HepG2 (cell line): ENCODE results near the gene CCDC192.
"Not testable (repeated sequence)": the region's sequence is repeated elsewhere in the genome, so short reads cannot be mapped to it uniquely, and the experiment has no call there.

ENCODE experiments used
- CHCHD3 ChIP-seq: sonication (generic); formaldehyde crosslinking; IDR thresholded peaks from 2 replicates; pipeline ENCODE4 v1.8.0; 2022; ENCODE audit warnings: mild to moderate bottlenecking, missing genetic modification reagents, moderate library complexity
- EZH2 ChIP-seq: conservative IDR thresholded peaks from 2 replicates; pipeline ENCODE4 v1.6.1; 2012; ENCODE audit warnings: mild to moderate bottlenecking, low read depth, low read length, moderate library complexity
- HMGA1 ChIP-seq: sonication (generic); formaldehyde crosslinking; conservative IDR thresholded peaks from 2 replicates; pipeline ENCODE4 v1.4.0; 2020; ENCODE audit warnings: missing genetic modification reagents
- NBN ChIP-seq: fragments of 450-650 bp; conservative IDR thresholded peaks from 2 replicates; pipeline ENCODE4 v1.6.1; 2017
- PBX2 ChIP-seq: IDR thresholded peaks from 2 replicates; pipeline ENCODE4 v1.6.1; 2016; ENCODE audit warnings: control low read depth
- SOX6 ChIP-seq, 2 experiments: fragments of 450-650 bp in 1 of 2; sonication (generic) in 1 of 2; formaldehyde crosslinking in 1 of 2; IDR thresholded peaks; 2 replicates each; pipeline versions ENCODE4 v1.4.0 to v1.6.1; 2017 to 2020; ENCODE audit warnings: antibody characterized with exemption in 1 of 2, mild to moderate bottlenecking in 1 of 2, missing genetic modification reagents in 1 of 2
- SP1 ChIP-seq, 2 experiments: fragments of 450-650 bp in 1 of 2; sonication (generic) in 1 of 2; formaldehyde crosslinking in 1 of 2; IDR thresholded peaks; 2 replicates each; pipeline versions ENCODE4 v1.4.0 to v1.6.1; 2016 to 2020; ENCODE audit warnings: missing genetic modification reagents in 1 of 2
- SUZ12 ChIP-seq: fragments of 150-350 bp; IDR thresholded peaks from 2 replicates; pipeline ENCODE4 v1.6.1; 2014; ENCODE audit warnings: low read depth, low read length
- ZNF138 ChIP-seq: sonication (generic); formaldehyde crosslinking; IDR thresholded peaks from 2 replicates; pipeline ENCODE4 v1.5.0; 2020; ENCODE audit warnings: mild to moderate bottlenecking, low read depth, missing genetic modification reagents

GRCh38 chr5:127679691-127680330 is 23.4 kb upstream of the CCDC192 start:
- not testable (repeated sequence) for TF ChIP-seq HMGA1 (CRISPR knock-in tag); CHCHD3 (CRISPR knock-in tag); SUZ12; EZH2; NBN; PBX2 (CRISPR knock-in tag); SP1 (IDR thresholded peaks at IDR 0.05); SP1 (CRISPR knock-in tag; IDR thresholded peaks at IDR 0.05); SOX6 (IDR thresholded peaks at IDR 0.05); SOX6 (CRISPR knock-in tag; IDR thresholded peaks at IDR 0.05); ZNF138 (CRISPR knock-in tag)
